HG03354 (cell line): ENCODE data around the gene HTD2.
"Not testable (repeated sequence)": the region's sequence is repeated elsewhere in the genome, so short reads cannot be mapped to it uniquely, and the experiment has no call there.

Experiments
- ATAC-seq: cut with Tn5 transposase; IDR thresholded peaks from one replicate; pipeline ENCODE4 v1.9.1; 2021; ENCODE audit warnings: mild to moderate bottlenecking; ENCODE audit not compliant: unreplicated experiment, poor library complexity, severe bottlenecking

Gene HTD2

GRCh38 chr3:58329922-58330413, 23.6 kb downstream of the HTD2 start:
- no peak for ATAC-seq

- ATAC-seq: no peak
Observed at GRCh38 chr3:58331593-58332152, 25.4 kb downstream of the HTD2 start.

GRCh38 chr3:58332575-58333188, 26.4 kb downstream of the HTD2 start, which contains the start of gene PXK:
PXK (plus strand) TSS chr3:58332892; CDS start chr3:58332989, 97 bp downstream.
- peak; percentile 89 for ATAC-seq

GRCh38 chr3:58333206-58334012, 27.1 kb downstream of the HTD2 start:
- peak; percentile 37 for ATAC-seq

- ATAC-seq: no peak
Observed at GRCh38 chr3:58334013-58334321, 27.6 kb downstream of the HTD2 start.

- no peak for ATAC-seq
Observed at GRCh38 chr3:58334506-58334884, 28.2 kb downstream of the HTD2 start.

- no peak for ATAC-seq
Observed at GRCh38 chr3:58335652-58335947, 29.3 kb downstream of the HTD2 start.

- ATAC-seq: no peak
Observed at GRCh38 chr3:58336135-58336882, 30.0 kb downstream of the HTD2 start.

- no peak for ATAC-seq
Observed at GRCh38 chr3:58337190-58337589, 30.9 kb downstream of the HTD2 start.

- not testable (repeated sequence) for ATAC-seq
Observed at GRCh38 chr3:58339146-58339545, 32.8 kb downstream of the HTD2 start.

- ATAC-seq: no peak
Observed at GRCh38 chr3:58340594-58341244, 34.4 kb downstream of the HTD2 start.

- ATAC-seq: no peak
Observed at GRCh38 chr3:58341376-58341775, 35.1 kb downstream of the HTD2 start.

- no peak for ATAC-seq
Observed at GRCh38 chr3:58342676-58343075, 36.4 kb downstream of the HTD2 start.

GRCh38 chr3:58345457-58345856, 39.1 kb downstream of the HTD2 start:
- no peak for ATAC-seq

- no peak for ATAC-seq
Observed at GRCh38 chr3:58346368-58346767, 40.0 kb downstream of the HTD2 start.

- no peak for ATAC-seq
Observed at GRCh38 chr3:58347984-58348383, 41.7 kb downstream of the HTD2 start.

GRCh38 chr3:58349792-58350626, 43.7 kb downstream of the HTD2 start:
- ATAC-seq: peak; percentile 87

- peak; percentile 0 for ATAC-seq
Observed at GRCh38 chr3:58350627-58351013, 44.3 kb downstream of the HTD2 start.

- ATAC-seq: no peak
Observed at GRCh38 chr3:58351920-58352319, 45.6 kb downstream of the HTD2 start.
